Neural progenitor cell (in vitro differentiated cells): ENCODE data around the gene KCNK5. TPM values are rescaled to one million over a fixed set of nuclear protein-coding genes. Genes with fewer than 3 reads are reported as not detected.
A peak's percentile ranks its signal among the peaks of the same experiment; 100 is the strongest.

ENCODE experiments used
- DNase-seq: peaks from one replicate; pipeline ENCODE4 v3.0.0-alpha.2; 2016; ENCODE audit warnings: low spot score
- H2AFZ ChIP-seq: fragments of 200-600 bp; sonication (generic); replicated peaks from 2 replicates; pipeline ENCODE4 v1.6.1; 2016; ENCODE audit warnings: antibody characterized with exemption
- H3F3A ChIP-seq: fragments of 200-600 bp; sonication (generic); 2 replicates; pipeline ENCODE4 v1.6.1; 2016; ENCODE audit warnings: antibody characterized with exemption, low read depth
- H3K27ac ChIP-seq: fragments of 200-600 bp; sonication (generic); 2 replicates; pipeline ENCODE4 v1.5.1; 2016; ENCODE audit warnings: mild to moderate bottlenecking
- H3K27me3 ChIP-seq: fragments of 200-600 bp; sonication (generic); 2 replicates; pipeline ENCODE4 v1.6.1; 2016; ENCODE audit warnings: mild to moderate bottlenecking, moderate library complexity
- H3K36me3 ChIP-seq: fragments of 200-600 bp; sonication (generic); 2 replicates; pipeline ENCODE4 v1.5.1; 2016
- H3K4me1 ChIP-seq: fragments of 200-600 bp; sonication (generic); 2 replicates; pipeline ENCODE4 v1.6.1; 2016; ENCODE audit warnings: mixed run types
- H3K4me2 ChIP-seq: fragments of 200-600 bp; sonication (generic); 2 replicates; pipeline ENCODE4 v1.6.1; 2016
- H3K4me3 ChIP-seq: fragments of 200-600 bp; sonication (generic); 2 replicates; pipeline ENCODE4 v1.5.1; 2016
- H3K79me2 ChIP-seq: fragments of 200-600 bp; sonication (generic); 2 replicates; pipeline ENCODE4 v1.6.1; 2016; ENCODE audit warnings: low read depth
- H3K9ac ChIP-seq: fragments of 200-600 bp; sonication (generic); 2 replicates; pipeline ENCODE4 v1.6.1; 2016
- H3K9me3 ChIP-seq: fragments of 200-600 bp; sonication (generic); 2 replicates; pipeline ENCODE4 v1.5.1; 2016; ENCODE audit warnings: low read depth
- H4K20me1 ChIP-seq: fragments of 200-600 bp; sonication (generic); 2 replicates; pipeline ENCODE4 v1.6.1; 2016; ENCODE audit warnings: low read depth
- H3K27ac Mint-ChIP-seq: 3 replicates; pipeline ENCODE4 v1.8.0; 2021; ENCODE audit warnings: mixed read lengths
- H3K27me3 Mint-ChIP-seq: 2 replicates; pipeline ENCODE4 v1.8.0; 2022; ENCODE audit warnings: low read depth, mild to moderate bottlenecking, inconsistent platforms, moderate library complexity, mixed read lengths; ENCODE audit not compliant: insufficient read depth
- H3K36me3 Mint-ChIP-seq: 3 replicates; pipeline ENCODE4 v1.8.0; 2021; ENCODE audit warnings: mixed read lengths
- H3K4me1 Mint-ChIP-seq: 3 replicates; pipeline ENCODE4 v1.8.0; 2021; ENCODE audit warnings: mixed read lengths
- H3K4me3 Mint-ChIP-seq: 3 replicates; pipeline ENCODE4 v1.8.0; 2021; ENCODE audit warnings: mild to moderate bottlenecking, moderate library complexity, mixed read lengths
- H3K9me3 Mint-ChIP-seq: 3 replicates; pipeline ENCODE4 v1.8.0; 2020; ENCODE audit warnings: mixed read lengths
- EZH2 ChIP-seq: fragments of 200-600 bp; sonication (generic); IDR thresholded peaks from 2 replicates; pipeline ENCODE4 v1.6.1; 2017; ENCODE audit warnings: antibody characterized with exemption, mild to moderate bottlenecking, moderate library complexity
- EZH2phosphoT487 ChIP-seq: fragments of 200-600 bp; sonication (generic); IDR thresholded peaks from 2 replicates; pipeline ENCODE4 v1.6.1; 2017; ENCODE audit warnings: antibody characterized with exemption
- total RNA-seq: library from RNA; depleted of rRNA; stranded (reverse); fragments of >200 nt; gene quantifications from 2 replicates; pipeline ENCODE4 v1.2.3, GENCODE V29; 2015; ENCODE audit warnings: low replicate concordance
- TF ChIP-seq, protein P1 (sequence below): fragments of 200-600 bp; sonication (generic); IDR thresholded peaks from 2 replicates; pipeline ENCODE4 v1.5.1; 2017; ENCODE audit warnings: antibody characterized with exemption, mild to moderate bottlenecking

Gene KCNK5
- total RNA-seq, 1 donor from 2014 or later, result 5.7 TPM

DNA sequence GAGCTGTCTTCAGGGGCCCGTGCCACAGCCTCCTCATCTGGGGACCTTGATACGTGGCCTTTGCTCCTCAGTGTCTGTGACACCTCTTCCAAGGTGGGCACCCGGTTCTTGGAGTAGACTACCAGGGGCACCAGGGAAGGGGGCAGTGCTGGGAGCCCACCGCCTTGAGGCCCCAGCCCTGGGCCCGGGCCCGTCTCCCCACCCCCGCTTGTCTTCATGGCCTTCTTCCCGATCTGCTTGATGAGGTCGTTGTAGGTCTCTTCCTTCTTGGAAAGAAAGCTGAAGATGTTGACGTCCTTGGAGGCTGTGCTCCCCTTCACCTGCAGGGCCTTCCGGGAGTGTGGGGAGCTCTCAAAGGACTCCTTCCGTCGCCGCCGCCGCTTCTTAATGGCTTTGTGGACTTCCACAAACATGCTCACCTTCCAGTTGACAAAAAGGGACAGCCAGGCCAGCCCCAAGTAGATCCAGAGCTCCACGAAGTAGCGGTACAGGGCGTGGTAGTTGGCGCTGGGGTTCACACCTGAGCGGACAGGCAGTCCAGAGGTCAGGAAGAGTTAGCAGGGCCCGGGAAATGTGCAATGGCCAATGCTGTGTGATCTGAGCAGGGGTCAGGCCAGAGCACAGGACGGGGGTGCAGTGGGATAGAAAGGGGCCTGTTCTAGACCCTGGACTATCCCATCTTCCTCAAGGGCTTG, 37.9 kb downstream of the KCNK5 start:
- Mint-ChIP-seq H3K4me3 (no peak overlapping the region), H3K27me3 (peaks cover 8% of the 10 kb centered on the region), H3K36me3 (peaks cover 13% of the 10 kb centered on the region), H3K27ac (no peak overlapping the region), H3K4me1 (peaks cover 19% of the 10 kb centered on the region), H3K9me3 (no peaks in the 10 kb centered on the region)
- TF ChIP-seq, protein P1, sequence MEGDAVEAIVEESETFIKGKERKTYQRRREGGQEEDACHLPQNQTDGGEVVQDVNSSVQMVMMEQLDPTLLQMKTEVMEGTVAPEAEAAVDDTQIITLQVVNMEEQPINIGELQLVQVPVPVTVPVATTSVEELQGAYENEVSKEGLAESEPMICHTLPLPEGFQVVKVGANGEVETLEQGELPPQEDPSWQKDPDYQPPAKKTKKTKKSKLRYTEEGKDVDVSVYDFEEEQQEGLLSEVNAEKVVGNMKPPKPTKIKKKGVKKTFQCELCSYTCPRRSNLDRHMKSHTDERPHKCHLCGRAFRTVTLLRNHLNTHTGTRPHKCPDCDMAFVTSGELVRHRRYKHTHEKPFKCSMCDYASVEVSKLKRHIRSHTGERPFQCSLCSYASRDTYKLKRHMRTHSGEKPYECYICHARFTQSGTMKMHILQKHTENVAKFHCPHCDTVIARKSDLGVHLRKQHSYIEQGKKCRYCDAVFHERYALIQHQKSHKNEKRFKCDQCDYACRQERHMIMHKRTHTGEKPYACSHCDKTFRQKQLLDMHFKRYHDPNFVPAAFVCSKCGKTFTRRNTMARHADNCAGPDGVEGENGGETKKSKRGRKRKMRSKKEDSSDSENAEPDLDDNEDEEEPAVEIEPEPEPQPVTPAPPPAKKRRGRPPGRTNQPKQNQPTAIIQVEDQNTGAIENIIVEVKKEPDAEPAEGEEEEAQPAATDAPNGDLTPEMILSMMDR, result no peak
- TF ChIP-seq EZH2phosphoT487 (no peak), EZH2 (no peak)
- Histone ChIP-seq H3K36me3 (no peaks in the 10 kb centered on the region), H2AFZ (no peak overlapping the region), H4K20me1 (no peaks in the 10 kb centered on the region), H3K4me2 (no peak overlapping the region), H3F3A (peaks cover 4% of the 10 kb centered on the region), H3K4me3 (no peak overlapping the region), H3K9ac (no peak overlapping the region), H3K27ac (no peak overlapping the region), H3K9me3 (no peaks in the 10 kb centered on the region), H3K79me2 (no peaks in the 10 kb centered on the region), H3K27me3 (no peaks in the 10 kb centered on the region), H3K4me1 (peaks cover 18% of the 10 kb centered on the region)
- DNase-seq, result no peak

GRCh38 chr6:39190545-39191235, 38.6 kb downstream of the KCNK5 start:
- Mint-ChIP-seq H3K9me3 (no peaks in the 10 kb centered on the region), H3K36me3 (peaks cover 13% of the 10 kb centered on the region), H3K27ac (no peak overlapping the region), H3K27me3 (peaks cover 6% of the 10 kb centered on the region), H3K4me3 (no peak overlapping the region), H3K4me1 (peaks cover 19% of the 10 kb centered on the region)
- Histone ChIP-seq H3K9ac (no peak overlapping the region), H3K9me3 (no peaks in the 10 kb centered on the region), H2AFZ (no peak overlapping the region), H3K79me2 (no peaks in the 10 kb centered on the region), H3K36me3 (no peaks in the 10 kb centered on the region), H3K4me1 (peaks cover 18% of the 10 kb centered on the region), H3F3A (peaks cover 4% of the 10 kb centered on the region), H3K27ac (no peak overlapping the region), H3K27me3 (no peaks in the 10 kb centered on the region), H3K4me3 (no peak overlapping the region), H3K4me2 (no peak overlapping the region), H4K20me1 (no peaks in the 10 kb centered on the region)
- TF ChIP-seq EZH2phosphoT487 (no peak), EZH2 (no peak)
- TF ChIP-seq, protein P1, result no peak
- DNase-seq, result no peak

GRCh38 chr6:39189915-39190544, 39.2 kb downstream of the KCNK5 start:
- Mint-ChIP-seq H3K4me1 (peaks cover 19% of the 10 kb centered on the region), H3K27ac (no peak overlapping the region), H3K36me3 (peaks cover 10% of the 10 kb centered on the region), H3K9me3 (no peaks in the 10 kb centered on the region), H3K4me3 (no peak overlapping the region), H3K27me3 (peaks cover 6% of the 10 kb centered on the region)
- Histone ChIP-seq H3K4me2 (no peak overlapping the region), H4K20me1 (no peaks in the 10 kb centered on the region), H3K4me3 (no peak overlapping the region), H3K27me3 (no peaks in the 10 kb centered on the region), H3K79me2 (no peaks in the 10 kb centered on the region), H3K4me1 (peaks cover 18% of the 10 kb centered on the region), H3K9me3 (no peaks in the 10 kb centered on the region), H2AFZ (no peak overlapping the region), H3K27ac (no peak overlapping the region), H3F3A (peaks cover 4% of the 10 kb centered on the region), H3K36me3 (no peaks in the 10 kb centered on the region), H3K9ac (no peak overlapping the region)
- peak; percentile 71 for DNase-seq
- no peak for TF ChIP-seq EZH2
- TF ChIP-seq, protein P1, result peak; percentile 64
